ENCODE data around the gene ZMYND8.
"Not testable (repeated sequence)": the region's sequence is repeated elsewhere in the genome, so short reads cannot be mapped to it uniquely, and the experiment has no call there.

The ZMYND8 gene

GRCh38 chr20:47280668-47281067 lies 75.8 kb downstream of the ZMYND8 start:
- Histone ChIP-seq H3K9me3 (ENCODE audit: control insufficient read depth in 2 of 2, low read length in 2 of 2) (no peaks in the 10 kb centered on the region), H3K36me3 (ENCODE audit: control insufficient read depth in 2 of 2, insufficient read depth in 2 of 2, low read length in 2 of 2) (peaks cover 37 to 42% of the 10 kb centered on the region in 2 donors), H3K9ac (ENCODE audit: low read length in 2 of 2) (no peak overlapping the region), H3K27ac (ENCODE audit: low read length) (no peak overlapping the region), H3K4me3 (ENCODE audit: low read length in 2 of 2) (no peak overlapping the region), H3K27me3 (ENCODE audit: control insufficient read depth in 1 of 2, insufficient read depth in 2 of 2, low read length in 2 of 2) (no peaks in the 10 kb centered on the region), H3K4me1 (ENCODE audit: control insufficient read depth, insufficient read depth, low read length) (peaks cover 8% of the 10 kb centered on the region)

- Histone ChIP-seq H3K4me3 (ENCODE audit: low read length in 2 of 2) (no peak overlapping the region), H3K27ac (ENCODE audit: low read length) (no peak overlapping the region), H3K9ac (ENCODE audit: low read length in 2 of 2) (no peak overlapping the region), H3K27me3 (ENCODE audit: control insufficient read depth in 1 of 2, insufficient read depth in 2 of 2, low read length in 2 of 2) (no peaks in the 10 kb centered on the region), H3K9me3 (ENCODE audit: control insufficient read depth in 2 of 2, low read length in 2 of 2) (no peaks in the 10 kb centered on the region), H3K4me1 (ENCODE audit: control insufficient read depth, insufficient read depth, low read length) (peaks cover 9% of the 10 kb centered on the region), H3K36me3 (ENCODE audit: control insufficient read depth in 2 of 2, insufficient read depth in 2 of 2, low read length in 2 of 2) (peaks cover 35 to 39% of the 10 kb centered on the region in 2 donors)
These were observed 76.3 kb downstream of the ZMYND8 start for GRCh38 chr20:47280228-47280627.

GRCh38 chr20:47278907-47279348 lies 77.6 kb downstream of the ZMYND8 start:
- Histone ChIP-seq H3K27me3 (ENCODE audit: control insufficient read depth in 1 of 2, insufficient read depth in 2 of 2, low read length in 2 of 2) (no peaks in the 10 kb centered on the region), H3K36me3 (ENCODE audit: control insufficient read depth in 2 of 2, insufficient read depth in 2 of 2, low read length in 2 of 2) (peaks cover 32% of the 10 kb centered on the region in 2 donors), H3K9ac (ENCODE audit: low read length in 2 of 2) (no peak overlapping the region), H3K4me1 (ENCODE audit: control insufficient read depth, insufficient read depth, low read length) (peaks cover 9% of the 10 kb centered on the region), H3K27ac (ENCODE audit: low read length) (peak overlapping the region; percentile 37), H3K4me3 (ENCODE audit: low read length in 2 of 2) (no peak overlapping the region), H3K9me3 (ENCODE audit: control insufficient read depth in 2 of 2, low read length in 2 of 2) (no peaks in the 10 kb centered on the region)

GRCh38 chr20:47277535-47277872 lies 79.0 kb downstream of the ZMYND8 start:
- Histone ChIP-seq H3K4me1 (ENCODE audit: control insufficient read depth, insufficient read depth, low read length) (peaks cover 15% of the 10 kb centered on the region), H3K36me3 (ENCODE audit: control insufficient read depth in 2 of 2, insufficient read depth in 2 of 2, low read length in 2 of 2) (peaks cover 23 to 28% of the 10 kb centered on the region in 2 donors)
- not testable (repeated sequence) for H3K27ac ChIP-seq (ENCODE audit: low read length); H3K4me3 ChIP-seq (ENCODE audit: low read length in 2 of 2); H3K27me3 ChIP-seq (ENCODE audit: control insufficient read depth in 1 of 2, insufficient read depth in 2 of 2, low read length in 2 of 2); H3K9me3 ChIP-seq (ENCODE audit: control insufficient read depth in 2 of 2, low read length in 2 of 2); H3K9ac ChIP-seq (ENCODE audit: low read length in 2 of 2)

GRCh38 chr20:47276851-47277534 lies 79.5 kb downstream of the ZMYND8 start:
- Histone ChIP-seq H3K27me3 (ENCODE audit: control insufficient read depth in 1 of 2, insufficient read depth in 2 of 2, low read length in 2 of 2) (no peaks in the 10 kb centered on the region), H3K9ac (ENCODE audit: low read length in 2 of 2) (no peak overlapping the region), H3K36me3 (ENCODE audit: control insufficient read depth in 2 of 2, insufficient read depth in 2 of 2, low read length in 2 of 2) (peaks cover 18 to 25% of the 10 kb centered on the region in 2 donors), H3K9me3 (ENCODE audit: control insufficient read depth in 2 of 2, low read length in 2 of 2) (no peaks in the 10 kb centered on the region), H3K4me1 (ENCODE audit: control insufficient read depth, insufficient read depth, low read length) (peaks cover 17% of the 10 kb centered on the region), H3K27ac (ENCODE audit: low read length) (no peak overlapping the region), H3K4me3 (ENCODE audit: low read length in 2 of 2) (no peak overlapping the region)

- Histone ChIP-seq H3K36me3 (ENCODE audit: control insufficient read depth in 2 of 2, insufficient read depth in 2 of 2, low read length in 2 of 2) (peaks cover 14 to 23% of the 10 kb centered on the region in 2 donors), H3K9me3 (ENCODE audit: control insufficient read depth in 2 of 2, low read length in 2 of 2) (no peaks in the 10 kb centered on the region), H3K27ac (ENCODE audit: low read length) (peak overlapping the region; percentile 18), H3K4me1 (ENCODE audit: control insufficient read depth, insufficient read depth, low read length) (peaks cover 17% of the 10 kb centered on the region), H3K27me3 (ENCODE audit: control insufficient read depth in 1 of 2, insufficient read depth in 2 of 2, low read length in 2 of 2) (no peaks in the 10 kb centered on the region), H3K9ac (ENCODE audit: low read length in 2 of 2) (no peak overlapping the region), H3K4me3 (ENCODE audit: low read length in 2 of 2) (no peak overlapping the region)
These were observed 80.2 kb downstream of the ZMYND8 start for GRCh38 chr20:47276251-47276650.

- no peaks in the 10 kb centered on the region for H3K27me3 ChIP-seq (ENCODE audit: control insufficient read depth in 1 of 2, insufficient read depth in 2 of 2, low read length in 2 of 2)
- no peaks in the 10 kb centered on the region for H3K9me3 ChIP-seq (ENCODE audit: control insufficient read depth in 2 of 2, low read length in 2 of 2)
- no peak overlapping the region for H3K27ac ChIP-seq (ENCODE audit: low read length)
- H3K9ac ChIP-seq (ENCODE audit: low read length in 2 of 2): no peak overlapping the region
- H3K4me1 ChIP-seq (ENCODE audit: control insufficient read depth, insufficient read depth, low read length): peaks cover 17% of the 10 kb centered on the region
- H3K4me3 ChIP-seq (ENCODE audit: low read length in 2 of 2): no peak overlapping the region
- peaks cover 12 to 19% of the 10 kb centered on the region in 2 donors for H3K36me3 ChIP-seq (ENCODE audit: control insufficient read depth in 2 of 2, insufficient read depth in 2 of 2, low read length in 2 of 2)
These were observed 81.0 kb downstream of the ZMYND8 start for GRCh38 chr20:47275548-47275947.

- Histone ChIP-seq H3K36me3 (ENCODE audit: control insufficient read depth in 2 of 2, insufficient read depth in 2 of 2, low read length in 2 of 2) (peaks cover 7 to 20% of the 10 kb centered on the region in 2 donors), H3K4me3 (ENCODE audit: low read length in 2 of 2) (no peak overlapping the region)
These were observed 81.9 kb downstream of the ZMYND8 start for GRCh38 chr20:47274401-47275108.

GRCh38 chr20:47273591-47274235 lies 82.8 kb downstream of the ZMYND8 start:
- Histone ChIP-seq H3K9me3 (ENCODE audit: control insufficient read depth in 2 of 2, low read length in 2 of 2) (no peaks in the 10 kb centered on the region), H3K9ac (ENCODE audit: low read length in 2 of 2) (peak overlapping the region in 1 of 2 donors; percentile 62), H3K27ac (ENCODE audit: low read length) (peak overlapping the region; percentile 19), H3K4me1 (ENCODE audit: control insufficient read depth, insufficient read depth, low read length) (peaks cover 17% of the 10 kb centered on the region), H3K36me3 (ENCODE audit: control insufficient read depth in 2 of 2, insufficient read depth in 2 of 2, low read length in 2 of 2) (peaks cover 7 to 18% of the 10 kb centered on the region in 2 donors), H3K4me3 (ENCODE audit: low read length in 2 of 2) (no peak overlapping the region), H3K27me3 (ENCODE audit: control insufficient read depth in 1 of 2, insufficient read depth in 2 of 2, low read length in 2 of 2) (no peaks in the 10 kb centered on the region)

More at GRCh38 chr20:47274401-47275108, 81.9 kb downstream of the ZMYND8 start:
- H3K9ac ChIP-seq (ENCODE audit: low read length in 2 of 2): peak overlapping the region in 1 of 2 donors; percentile 62
- H3K9me3 ChIP-seq (ENCODE audit: control insufficient read depth in 2 of 2, low read length in 2 of 2): no peaks in the 10 kb centered on the region
- no peaks in the 10 kb centered on the region for H3K27me3 ChIP-seq (ENCODE audit: control insufficient read depth in 1 of 2, insufficient read depth in 2 of 2, low read length in 2 of 2)
- H3K4me1 ChIP-seq (ENCODE audit: control insufficient read depth, insufficient read depth, low read length): peaks cover 19% of the 10 kb centered on the region
- H3K27ac ChIP-seq (ENCODE audit: low read length): peak overlapping the region; percentile 19

- Histone ChIP-seq H3K36me3 (ENCODE audit: control insufficient read depth in 2 of 2, insufficient read depth in 2 of 2, low read length in 2 of 2) (peaks cover 7 to 17% of the 10 kb centered on the region in 2 donors), H3K4me1 (ENCODE audit: control insufficient read depth, insufficient read depth, low read length) (peaks cover 17% of the 10 kb centered on the region), H3K4me3 (ENCODE audit: low read length in 2 of 2) (no peak overlapping the region), H3K27ac (ENCODE audit: low read length) (no peak overlapping the region), H3K9me3 (ENCODE audit: control insufficient read depth in 2 of 2, low read length in 2 of 2) (no peaks in the 10 kb centered on the region), H3K9ac (ENCODE audit: low read length in 2 of 2) (peak overlapping the region in 1 of 2 donors; percentile 38), H3K27me3 (ENCODE audit: control insufficient read depth in 1 of 2, insufficient read depth in 2 of 2, low read length in 2 of 2) (no peaks in the 10 kb centered on the region)
These were observed 83.5 kb downstream of the ZMYND8 start for GRCh38 chr20:47272893-47273590.
